DOHH2 (cell line): ENCODE data around the gene C13orf46.

Experiments used
- H3F3A ChIP-seq: fragments of 200-600 bp; sonication (generic), shearing (Covaris generic); 2 replicates; pipeline ENCODE4 v1.6.0; 2016; ENCODE audit warnings: antibody characterized with exemption, mild to moderate bottlenecking; ENCODE audit not compliant: control insufficient read depth, insufficient read depth
- H3K27ac ChIP-seq: fragments of 200-600 bp; sonication (generic); 2 replicates; pipeline ENCODE4 v1.5.1; 2014; ENCODE audit warnings: low read depth, mild to moderate bottlenecking, low read length, moderate library complexity
- H3K27me3 ChIP-seq: fragments of 200-600 bp; sonication (generic); 2 replicates; pipeline ENCODE4 v1.6.1; 2014; ENCODE audit warnings: mild to moderate bottlenecking, low read length, mixed read lengths; ENCODE audit not compliant: control insufficient read depth
- H3K36me3 ChIP-seq: fragments of 200-600 bp; sonication (generic); 2 replicates; pipeline ENCODE4 v1.6.1; 2014; ENCODE audit warnings: mild to moderate bottlenecking, low read length, moderate library complexity, mixed read lengths; ENCODE audit not compliant: control insufficient read depth
- H3K4me1 ChIP-seq: fragments of 200-600 bp; sonication (generic); 2 replicates; pipeline ENCODE4 v1.6.1; 2014; ENCODE audit warnings: mild to moderate bottlenecking, low read length, mixed read lengths; ENCODE audit not compliant: control insufficient read depth
- H3K4me2 ChIP-seq: fragments of 200-600 bp; sonication (generic); 2 replicates; pipeline ENCODE4 v1.6.0; 2014; ENCODE audit warnings: mild to moderate bottlenecking, low read length, moderate library complexity
- H3K4me3 ChIP-seq: fragments of 200-600 bp; sonication (generic); 2 replicates; pipeline ENCODE4 v1.5.1; 2014; ENCODE audit warnings: mild to moderate bottlenecking, low read length, mixed read lengths
- H3K79me2 ChIP-seq: fragments of 200-600 bp; sonication (generic); 2 replicates; pipeline ENCODE4 v1.6.1; 2014; ENCODE audit warnings: mild to moderate bottlenecking, low read length, mixed read lengths; ENCODE audit not compliant: control insufficient read depth
- H3K9me2 ChIP-seq: fragments of 200-600 bp; sonication (generic); replicated peaks from 2 replicates; pipeline ENCODE4 v1.6.1; 2014; ENCODE audit warnings: mild to moderate bottlenecking, low read length, mixed read lengths; ENCODE audit not compliant: control insufficient read depth
- H3K9me3 ChIP-seq: fragments of 200-600 bp; sonication (generic); 2 replicates; pipeline ENCODE4 v1.6.1; 2014; ENCODE audit warnings: antibody characterized with exemption, low read length, mixed read lengths; ENCODE audit not compliant: control insufficient read depth, insufficient read depth
- H4K20me1 ChIP-seq: fragments of 200-600 bp; sonication (generic); 2 replicates; pipeline ENCODE4 v1.6.0; 2014; ENCODE audit warnings: low read depth, mild to moderate bottlenecking, antibody characterized with exemption, low read length, moderate library complexity; ENCODE audit not compliant: control insufficient read depth, insufficient read depth
- CTCF ChIP-seq: fragments of 200-600 bp; sonication (generic); IDR thresholded peaks from one replicate; pipeline ENCODE4 v1.5.1; 2014; ENCODE audit warnings: antibody characterized with exemption, mild to moderate bottlenecking, low read depth, low read length; ENCODE audit not compliant: poor library complexity, severe bottlenecking
- EZH2phosphoT487 ChIP-seq: fragments of 200-600 bp; sonication (generic); IDR thresholded peaks from 2 replicates; pipeline ENCODE4 v1.6.1; 2017; ENCODE audit warnings: borderline replicate concordance, mild to moderate bottlenecking, antibody characterized with exemption, low read length, moderate library complexity, mixed read lengths

Gene C13orf46

DNA sequence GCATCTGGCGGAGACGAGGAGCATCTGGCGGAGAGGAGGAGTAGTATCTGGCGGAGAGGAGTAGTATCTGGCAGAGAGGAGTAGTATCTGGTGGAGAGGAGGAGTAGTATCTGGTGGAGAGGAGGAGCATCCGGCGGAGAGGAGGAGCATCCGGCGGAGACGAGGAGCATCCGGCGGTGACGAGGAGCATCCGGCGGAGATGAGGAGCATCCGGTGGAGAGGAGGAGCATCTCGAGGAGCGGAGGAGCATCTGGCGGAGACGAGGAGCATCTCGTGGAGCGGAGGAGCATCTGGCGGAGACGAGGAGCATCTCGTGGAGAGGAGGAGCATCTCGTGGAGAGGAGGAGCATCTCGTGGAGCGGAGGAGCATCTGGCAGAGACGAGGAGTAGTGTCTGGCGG, 18.6 kb downstream of the C13orf46 start:
- Histone ChIP-seq H3K36me3 (no peaks in the 10 kb centered on the region), H3K4me2 (no peak overlapping the region), H3K4me1 (no peaks in the 10 kb centered on the region), H4K20me1 (no peaks in the 10 kb centered on the region), H3K27ac (no peak overlapping the region), H3K9me2 (no peaks in the 10 kb centered on the region), H3K79me2 (no peaks in the 10 kb centered on the region), H3K4me3 (no peak overlapping the region), H3K27me3 (no peaks in the 10 kb centered on the region), H3F3A (no peaks in the 10 kb centered on the region), H3K9me3 (peaks cover 19% of the 10 kb centered on the region)
- TF ChIP-seq CTCF (no peak), EZH2phosphoT487 (no peak)

DNA sequence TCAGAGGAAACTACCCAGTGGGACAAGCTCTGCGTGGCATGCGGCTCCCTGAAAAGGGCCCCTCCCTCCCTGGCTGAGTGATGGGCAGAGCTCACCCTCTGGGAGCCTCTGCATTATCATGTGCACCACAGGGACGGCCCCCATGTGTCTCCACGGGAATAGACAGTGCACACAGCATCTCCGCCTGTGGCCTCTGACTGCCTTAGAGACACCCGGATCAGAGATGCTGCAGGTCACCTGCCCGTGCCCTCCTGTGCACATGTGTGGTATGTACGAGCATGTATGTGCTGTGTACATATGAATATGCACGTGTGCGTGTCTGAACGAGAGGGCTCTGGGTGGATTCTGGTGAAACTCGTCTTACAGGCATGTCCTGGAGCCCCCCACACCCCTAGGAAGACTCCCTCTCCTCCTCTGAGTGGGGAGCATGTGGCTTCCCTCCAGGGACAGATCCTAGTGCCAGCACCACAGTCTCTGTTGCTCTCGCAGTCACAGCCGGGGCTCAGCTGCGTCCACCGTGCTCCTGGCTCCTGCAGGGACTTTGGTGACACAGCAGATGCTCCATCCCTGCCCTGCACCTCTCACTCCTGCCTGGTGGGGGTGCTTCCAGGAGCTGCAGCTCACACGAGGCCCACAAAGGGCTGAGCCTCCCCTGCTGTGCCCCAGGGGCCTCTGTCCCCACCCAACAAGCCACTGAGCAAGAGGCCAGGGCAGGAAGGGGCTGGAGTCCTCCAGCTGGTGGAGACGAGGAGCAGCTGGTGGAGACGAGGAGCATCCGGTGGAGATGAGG, 19.6 kb downstream of the C13orf46 start:
- H3K9me3 ChIP-seq: peaks cover 12% of the 10 kb centered on the region; the same call in 1 of the 2 replicates
- no peaks in the 10 kb centered on the region for H3K79me2 ChIP-seq
- TF ChIP-seq EZH2phosphoT487: no peak
- TF ChIP-seq CTCF: no peak
- H3K36me3 ChIP-seq: no peaks in the 10 kb centered on the region
- no peaks in the 10 kb centered on the region for H3K27me3 ChIP-seq
- H3K4me1 ChIP-seq: no peaks in the 10 kb centered on the region
- H3K27ac ChIP-seq: no peak overlapping the region
- H3K4me2 ChIP-seq: no peak overlapping the region
- H4K20me1 ChIP-seq: no peaks in the 10 kb centered on the region
- H3K4me3 ChIP-seq: no peak overlapping the region
- no peaks in the 10 kb centered on the region for H3F3A ChIP-seq
- H3K9me2 ChIP-seq: no peaks in the 10 kb centered on the region

GRCh38 chr13:113953561-113953960, 20.3 kb downstream of the C13orf46 start:
- Histone ChIP-seq H3K9me3 (peaks cover 9% of the 10 kb centered on the region; the same call in 1 of the 2 replicates), H4K20me1 (no peaks in the 10 kb centered on the region), H3K36me3 (no peaks in the 10 kb centered on the region), H3K79me2 (no peaks in the 10 kb centered on the region), H3K9me2 (no peaks in the 10 kb centered on the region), H3K4me2 (no peak overlapping the region), H3K4me3 (no peak overlapping the region), H3K27ac (no peak overlapping the region), H3K4me1 (no peaks in the 10 kb centered on the region), H3K27me3 (no peaks in the 10 kb centered on the region), H3F3A (no peaks in the 10 kb centered on the region)
- TF ChIP-seq EZH2phosphoT487 (no peak), CTCF (no peak)
